ENCODE measurements around the gene MUC15. TPM values are rescaled to one million over a fixed set of nuclear protein-coding genes. Genes with fewer than 3 reads are reported as not detected.
"Not testable (repeated sequence)": the region's sequence is repeated elsewhere in the genome, so short reads cannot be mapped to it uniquely, and the experiment has no call there.

The MUC15 gene, protein sequence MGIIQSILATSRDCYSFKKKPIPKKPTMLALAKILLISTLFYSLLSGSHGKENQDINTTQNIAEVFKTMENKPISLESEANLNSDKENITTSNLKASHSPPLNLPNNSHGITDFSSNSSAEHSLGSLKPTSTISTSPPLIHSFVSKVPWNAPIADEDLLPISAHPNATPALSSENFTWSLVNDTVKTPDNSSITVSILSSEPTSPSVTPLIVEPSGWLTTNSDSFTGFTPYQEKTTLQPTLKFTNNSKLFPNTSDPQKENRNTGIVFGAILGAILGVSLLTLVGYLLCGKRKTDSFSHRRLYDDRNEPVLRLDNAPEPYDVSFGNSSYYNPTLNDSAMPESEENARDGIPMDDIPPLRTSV
- total RNA-seq, result not detected
- long read RNA-seq, result 0 reads

DNA sequence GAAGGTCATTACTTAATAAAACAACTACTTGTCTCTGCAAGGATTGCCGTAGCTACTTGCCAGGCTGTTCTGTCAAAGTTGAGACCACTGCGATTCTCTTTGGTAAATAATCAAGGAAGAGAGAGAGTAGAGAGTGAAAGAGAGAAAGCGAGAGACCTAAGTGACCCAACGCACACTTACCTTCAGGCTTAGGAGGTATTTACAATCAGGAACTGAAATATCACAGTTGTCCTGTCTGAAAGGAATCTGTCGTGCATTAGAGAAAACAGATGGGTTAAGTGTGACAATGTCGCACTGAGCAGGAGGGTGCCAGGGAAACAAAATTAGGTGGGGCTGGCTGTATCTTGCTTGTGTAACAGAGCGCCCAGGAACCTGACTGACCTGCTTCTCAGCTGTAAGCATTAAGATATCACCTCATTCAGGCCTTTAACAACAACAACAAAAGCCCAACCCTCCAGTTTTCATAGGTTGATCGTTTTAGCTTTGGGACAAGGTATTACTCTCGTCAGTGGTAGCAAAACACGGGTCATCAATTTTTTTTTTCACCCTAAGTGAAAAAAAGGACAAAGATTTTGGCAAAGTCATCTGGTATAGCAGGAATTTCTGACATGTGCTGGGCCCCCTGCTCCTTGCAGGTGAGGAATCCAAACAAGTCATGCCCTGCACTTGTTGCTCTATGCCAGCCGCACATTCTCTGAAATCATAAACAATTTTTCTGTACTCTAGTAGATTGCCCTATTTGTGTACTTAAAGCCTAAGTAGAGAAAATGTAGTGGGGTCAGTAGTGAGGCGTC, at the start of gene MUC15:
Gene MUC15, minus strand, starts transcription at position 403 of the 794 bp plus-strand sequence. CDS start 5,169 bp downstream, outside the sequence.
- no peak for DNase-seq (ENCODE audit: low spot score)

DNA sequence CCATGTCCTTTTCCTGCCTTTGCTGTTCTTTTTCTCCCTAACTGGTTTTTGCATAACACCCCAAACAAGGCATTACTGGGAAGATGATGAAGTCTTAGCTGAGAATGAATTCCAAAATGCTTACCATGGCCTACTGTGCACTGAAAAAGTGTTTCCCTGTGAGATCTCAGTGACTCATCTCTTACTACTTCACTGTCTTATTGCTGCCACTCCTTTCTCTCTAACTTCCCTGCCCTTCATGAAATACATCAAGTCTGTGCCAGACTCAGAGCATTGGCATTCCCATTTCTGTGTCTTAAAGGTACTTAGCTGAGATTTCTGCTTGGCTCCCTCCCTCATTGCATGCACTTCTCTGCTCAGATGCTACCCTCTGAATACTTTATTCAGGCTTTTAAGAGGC, 49.1 kb upstream of the MUC15 start:
- DNase-seq (ENCODE audit: low spot score), result no peak

DNA sequence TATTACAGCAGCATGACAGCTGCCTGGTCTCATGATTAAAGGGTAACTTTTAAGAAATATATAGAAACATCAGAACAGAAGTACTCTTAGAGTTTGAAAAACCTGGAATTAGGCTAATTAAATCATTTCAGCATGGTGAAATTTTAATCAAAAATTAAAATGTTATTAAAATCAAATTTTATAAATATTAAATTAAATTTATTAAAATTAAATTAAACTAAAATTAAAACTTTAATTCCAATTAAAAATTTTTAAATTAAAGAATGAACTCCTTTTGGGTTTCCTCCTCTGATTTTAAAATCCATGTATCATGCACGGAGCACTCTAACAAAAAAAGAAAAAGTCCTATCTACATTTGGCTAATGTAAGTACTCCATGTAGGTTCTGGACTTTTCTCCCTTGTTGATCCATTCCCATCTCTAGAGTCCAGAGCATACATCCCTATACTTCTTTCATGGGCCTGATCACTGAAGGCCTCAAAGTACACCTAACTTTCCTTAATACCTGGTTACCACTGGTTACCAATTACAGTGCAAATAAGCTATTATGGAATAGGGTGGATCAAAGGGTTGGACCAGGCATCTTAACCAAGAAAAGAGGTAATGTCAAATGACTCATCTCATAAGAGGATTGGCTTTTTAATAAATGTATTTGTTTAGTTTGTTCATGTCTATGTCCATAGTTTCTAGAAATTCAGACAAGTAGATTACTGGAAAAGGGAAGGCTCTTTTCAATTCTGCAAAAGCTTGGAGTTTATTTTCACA, 48.4 kb upstream of the MUC15 start:
- no peak for DNase-seq (ENCODE audit: low spot score)

DNA sequence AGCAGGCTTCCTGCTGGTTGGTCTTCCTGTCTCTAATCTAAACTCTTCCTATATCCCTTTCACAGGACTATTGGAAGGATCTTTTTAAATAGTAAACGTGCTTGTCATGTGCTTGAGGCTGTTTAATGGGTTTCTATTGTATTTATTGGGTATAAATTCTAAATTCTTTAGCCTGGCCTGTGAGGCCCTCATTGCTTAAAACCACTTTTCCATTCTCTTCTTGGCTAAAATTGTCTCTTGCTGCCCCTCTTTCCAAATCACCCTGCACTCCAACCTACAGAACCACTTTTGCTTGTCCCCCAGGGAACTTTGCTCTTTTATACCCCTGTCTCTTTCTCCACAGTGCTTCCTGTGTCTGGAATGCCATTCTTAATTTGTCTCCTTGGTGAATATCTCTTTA, 46.4 kb upstream of the MUC15 start:
- DNase-seq (ENCODE audit: low spot score), result no peak

DNA sequence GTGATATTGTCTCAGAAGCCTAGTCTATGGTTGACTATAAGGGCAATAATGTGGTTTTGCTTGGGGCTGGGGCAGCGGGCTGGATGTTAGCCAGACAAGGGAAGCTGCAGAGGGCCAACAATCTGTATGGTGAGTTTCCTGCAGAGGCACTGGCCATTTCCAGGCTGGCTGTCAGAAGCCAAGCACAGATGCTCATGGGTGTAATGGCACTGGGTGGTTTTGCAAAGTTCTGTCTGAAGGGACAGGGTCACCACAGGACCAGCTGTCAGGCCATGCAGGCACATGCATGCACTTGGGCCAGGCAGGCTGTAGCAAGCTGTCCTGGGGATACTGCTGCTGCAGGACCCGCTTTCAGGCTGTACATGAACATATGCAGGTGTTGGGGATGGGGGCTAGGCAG, 41.7 kb upstream of the MUC15 start:
- DNase-seq (ENCODE audit: low spot score), result no peak

DNA sequence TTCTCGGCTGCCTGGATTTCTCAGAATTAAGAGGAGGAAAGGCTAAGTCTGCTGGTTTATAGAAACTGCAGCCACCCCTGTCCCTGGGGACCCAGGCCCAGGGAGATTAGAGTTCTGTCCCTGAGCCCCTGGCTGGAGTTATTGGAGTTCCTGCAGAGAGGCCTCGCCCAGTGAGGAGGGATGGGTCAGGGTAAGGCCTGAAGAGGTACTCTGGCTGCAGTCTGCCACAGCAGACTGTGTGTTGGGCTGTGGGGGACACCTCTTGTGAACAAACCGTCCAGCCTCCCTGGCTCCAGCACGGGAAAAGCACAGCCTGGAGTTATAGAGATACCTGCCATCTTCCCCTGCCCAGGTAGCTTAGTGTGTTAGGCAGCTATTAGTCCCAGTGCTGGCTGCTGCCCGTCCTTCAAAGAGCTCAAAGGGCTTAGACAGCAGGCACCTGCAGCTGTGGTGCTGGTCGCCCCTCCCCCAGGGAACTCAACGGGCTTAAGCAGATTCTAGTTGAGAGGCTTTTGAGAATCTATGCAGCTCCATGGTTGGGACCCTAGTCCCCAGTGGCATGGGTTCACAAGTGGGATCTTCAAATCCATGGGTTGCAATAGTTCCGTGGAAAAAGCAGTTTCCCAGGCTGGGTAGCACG, 36.6 kb upstream of the MUC15 start:
- DNase-seq (ENCODE audit: low spot score), result no peak

DNA sequence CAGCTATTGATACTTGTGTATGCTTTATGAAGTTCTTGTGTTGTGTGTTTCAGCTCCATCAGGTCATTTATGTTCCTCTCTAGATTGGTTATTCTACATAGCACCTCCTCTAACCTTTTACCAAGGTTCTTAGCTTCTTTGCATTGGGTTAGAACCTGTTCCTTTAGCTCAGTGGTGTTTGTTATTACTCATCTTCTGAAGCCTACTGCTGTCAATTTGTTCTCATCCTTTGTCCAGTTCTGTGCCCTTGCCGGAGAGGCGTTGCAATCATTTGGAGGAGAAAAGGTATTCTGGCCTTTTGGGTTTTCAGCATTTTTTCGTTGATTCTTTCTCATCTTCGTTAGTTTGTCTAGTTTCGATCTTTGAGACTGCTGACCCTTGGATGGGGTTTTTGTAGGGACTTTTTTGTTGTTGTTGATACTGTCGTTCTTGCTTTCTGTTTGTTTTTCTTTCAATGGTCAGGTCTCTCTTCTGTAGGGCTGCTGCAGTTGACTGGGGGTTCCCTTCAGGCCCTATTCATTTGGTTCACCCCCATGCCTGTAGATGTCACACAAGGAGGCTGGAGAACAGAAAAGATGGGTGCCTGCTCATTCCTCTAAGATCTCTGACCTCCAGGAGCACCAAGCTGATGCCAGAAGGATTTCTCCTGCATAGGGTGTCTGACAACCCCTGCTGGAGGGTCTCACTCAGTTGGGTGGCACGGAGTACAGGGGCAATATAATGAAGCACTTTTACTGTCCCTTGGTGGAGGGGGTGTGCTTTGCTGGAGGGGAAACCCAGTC, 35.9 kb upstream of the MUC15 start:
- no peak for DNase-seq (ENCODE audit: low spot score)

DNA sequence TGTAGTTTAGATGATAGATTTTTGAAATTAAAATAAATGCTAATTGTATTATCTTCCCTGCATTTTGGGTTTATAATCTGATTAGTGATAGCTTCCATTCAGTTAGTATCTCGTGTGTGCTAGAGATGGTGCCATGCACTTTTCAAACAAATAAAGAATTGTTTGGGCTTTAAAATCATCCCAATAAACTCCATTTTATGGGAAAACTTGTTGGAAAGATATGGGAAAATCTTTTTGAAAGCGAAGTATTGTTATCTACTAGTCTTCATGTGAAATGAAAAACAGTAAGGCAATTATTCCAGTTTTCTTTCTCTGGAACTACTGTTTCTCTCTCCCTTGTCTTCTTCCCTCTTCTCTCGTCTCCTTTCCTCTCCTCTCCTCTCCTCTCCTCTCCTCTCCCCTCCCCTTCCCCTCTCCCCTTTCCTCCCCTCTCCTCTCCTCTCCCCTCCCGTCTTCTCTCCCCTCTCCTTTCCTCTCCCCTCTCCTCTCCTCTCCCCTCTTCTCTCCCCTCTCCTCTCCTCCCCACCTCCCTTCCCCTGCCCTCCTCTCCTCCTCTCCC, 27.9 kb upstream of the MUC15 start:
- no peak for DNase-seq (ENCODE audit: low spot score)

DNA sequence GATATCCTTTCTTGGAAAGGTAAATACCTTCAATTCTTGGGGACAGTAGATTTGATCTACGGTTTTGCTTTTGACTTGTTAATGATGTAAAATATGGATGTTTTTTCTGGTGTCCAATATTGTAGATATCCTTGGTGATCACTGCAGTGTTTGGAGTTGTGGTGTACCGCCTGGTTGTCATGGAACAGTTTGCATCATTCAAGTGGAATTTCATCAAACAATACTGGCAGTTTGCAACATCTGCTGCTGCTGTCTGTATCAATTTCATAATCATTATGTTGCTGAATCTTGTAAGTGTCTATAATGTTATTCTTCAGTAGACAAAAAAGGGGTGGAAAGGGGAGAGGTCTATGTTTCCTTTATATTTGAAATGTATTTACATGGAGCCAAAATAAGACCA, 27.4 kb upstream of the MUC15 start:
- DNase-seq (ENCODE audit: low spot score), result no peak

DNA sequence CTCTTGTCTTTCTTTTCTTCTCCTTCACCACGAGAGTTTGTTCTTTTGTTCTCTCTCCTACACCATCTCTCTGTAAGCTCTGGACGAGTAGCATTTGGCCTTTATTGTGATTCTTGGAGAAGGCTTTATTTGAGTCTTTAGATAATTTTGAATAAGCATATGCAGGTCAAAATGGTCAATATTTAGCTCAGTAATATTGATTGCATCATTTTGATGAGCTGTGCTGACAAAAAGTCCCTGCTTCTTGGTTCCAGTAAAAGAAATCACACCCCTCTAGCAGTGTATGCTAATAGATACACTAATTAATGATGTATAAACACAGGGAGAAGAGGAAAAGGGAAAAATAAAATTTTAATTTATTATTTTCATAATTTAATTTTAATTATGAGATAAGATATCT, 25.8 kb upstream of the MUC15 start:
- no peak for DNase-seq (ENCODE audit: low spot score)

DNA sequence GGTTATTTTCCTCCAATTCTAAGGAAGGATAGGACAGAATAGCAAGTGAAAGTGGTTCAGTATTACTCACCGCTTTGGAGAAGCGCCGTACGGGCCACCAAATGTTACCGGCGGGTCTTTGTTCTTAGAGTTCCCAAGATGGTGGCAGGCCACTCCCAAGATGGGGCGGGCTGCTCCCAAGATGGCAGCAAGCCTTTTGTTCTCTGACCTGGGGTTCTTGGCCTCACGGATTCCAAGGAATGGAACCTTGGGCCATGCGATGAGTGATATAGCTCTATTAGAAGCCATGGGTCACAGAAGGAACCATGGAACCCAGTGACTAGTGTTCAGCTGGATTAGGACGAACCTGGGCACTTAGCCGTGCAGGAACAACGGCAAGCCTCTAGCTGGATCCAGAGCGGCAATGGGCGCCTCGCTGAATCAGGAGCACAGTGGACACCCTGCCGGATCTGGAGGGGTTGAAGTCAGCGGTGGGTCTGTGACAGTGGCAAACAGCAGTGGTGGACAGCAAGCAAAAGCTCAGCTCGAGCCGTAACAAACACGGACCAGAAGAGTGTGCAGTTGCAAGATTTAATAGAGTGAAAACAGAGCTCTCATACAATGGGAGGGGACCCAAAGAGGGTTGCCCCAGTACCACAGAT, 25.1 kb upstream of the MUC15 start:
- not testable (repeated sequence) for DNase-seq (ENCODE audit: low spot score)

DNA sequence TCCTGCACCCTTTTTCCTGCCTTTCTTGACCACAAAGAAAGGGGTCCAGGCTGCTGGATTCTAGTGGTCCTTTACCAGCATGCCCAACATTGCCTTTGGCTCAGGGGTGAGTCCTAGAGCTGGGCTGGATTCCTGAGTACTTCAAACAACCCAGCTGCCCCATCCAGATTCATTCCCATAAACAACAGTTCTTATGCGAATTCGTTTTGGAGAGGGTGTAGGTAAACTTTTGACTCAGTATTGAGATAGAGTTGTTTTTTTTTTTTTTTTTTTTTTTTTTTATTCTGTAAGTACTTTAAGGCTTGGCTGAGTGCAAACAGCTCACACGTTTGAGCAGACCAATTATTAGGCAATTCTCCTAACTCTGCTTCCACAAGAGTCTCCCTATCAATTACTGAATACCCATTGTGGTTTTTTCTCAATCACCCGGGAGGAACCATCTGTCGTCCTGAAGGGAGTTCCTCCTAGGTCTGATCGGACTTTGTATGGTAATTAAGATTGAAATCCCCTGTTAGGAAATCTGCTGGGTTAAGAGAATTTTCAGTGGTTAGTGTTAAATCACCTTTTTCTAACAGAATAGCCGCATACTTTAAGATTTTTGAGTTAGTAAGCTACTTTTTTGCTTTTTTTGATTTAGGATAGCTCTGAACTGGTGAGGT, 23.3 kb upstream of the MUC15 start:
- DNase-seq (ENCODE audit: low spot score), result not testable (repeated sequence)

DNA sequence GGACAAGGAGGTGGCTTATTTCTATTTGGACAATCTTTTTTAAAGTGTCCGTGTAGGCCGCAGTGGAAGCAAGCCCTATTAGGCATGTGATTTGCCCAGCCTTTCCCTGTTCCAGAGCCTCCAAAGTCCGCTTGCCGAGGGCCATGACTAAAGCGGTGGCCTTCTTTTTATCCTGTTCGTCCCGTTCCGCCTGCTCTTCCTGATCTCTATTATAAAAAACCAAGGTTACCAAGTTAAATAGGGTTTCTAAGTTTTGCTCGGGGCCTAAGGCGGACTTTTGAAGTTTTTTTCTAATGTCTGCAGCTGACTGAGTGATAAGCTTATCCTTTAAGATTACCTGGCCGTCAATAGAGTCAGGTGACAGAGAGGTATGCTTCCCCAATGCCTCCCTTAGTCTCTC, 21.6 kb upstream of the MUC15 start:
- DNase-seq (ENCODE audit: low spot score), result no peak

DNA sequence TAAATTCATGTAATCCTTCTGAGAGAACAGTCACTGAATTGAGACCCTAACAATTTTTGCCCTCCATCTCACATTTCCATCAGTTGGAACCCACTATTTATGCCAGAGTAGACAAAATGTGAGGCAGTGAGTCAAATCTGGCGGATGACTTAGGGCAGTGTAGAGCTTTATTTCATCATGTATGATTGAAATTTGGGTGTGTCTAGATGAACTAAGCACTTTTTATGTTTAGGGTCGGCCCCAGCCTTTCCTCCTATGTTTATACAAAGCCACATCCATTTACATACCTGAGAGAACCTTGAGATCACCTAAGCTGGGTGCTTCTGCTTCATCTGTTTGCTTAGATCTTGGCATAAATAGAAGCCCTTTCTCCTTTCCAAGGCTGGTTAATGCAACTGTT, 15.0 kb upstream of the MUC15 start:
- DNase-seq (ENCODE audit: low spot score), result no peak

DNA sequence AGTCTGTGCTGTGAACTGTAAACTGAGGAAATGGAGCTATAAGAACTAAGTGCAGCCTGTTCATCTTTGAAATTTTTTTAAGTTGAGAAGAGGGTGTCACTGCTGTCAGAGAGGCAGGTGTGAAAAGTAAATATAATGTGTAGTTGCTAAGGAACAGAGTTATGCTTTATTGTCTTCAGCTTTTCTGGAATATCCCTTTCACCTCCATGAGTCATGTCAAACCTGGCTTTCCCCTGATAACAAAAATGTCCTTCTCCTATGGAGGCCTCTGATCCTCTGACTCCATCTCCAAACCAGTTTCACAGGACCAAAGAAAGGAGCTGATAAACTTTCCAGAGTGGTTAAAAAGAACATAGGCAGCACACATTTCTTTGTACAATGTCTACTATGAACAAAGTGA, 12.8 kb upstream of the MUC15 start:
- no peak for DNase-seq (ENCODE audit: low spot score)

DNA sequence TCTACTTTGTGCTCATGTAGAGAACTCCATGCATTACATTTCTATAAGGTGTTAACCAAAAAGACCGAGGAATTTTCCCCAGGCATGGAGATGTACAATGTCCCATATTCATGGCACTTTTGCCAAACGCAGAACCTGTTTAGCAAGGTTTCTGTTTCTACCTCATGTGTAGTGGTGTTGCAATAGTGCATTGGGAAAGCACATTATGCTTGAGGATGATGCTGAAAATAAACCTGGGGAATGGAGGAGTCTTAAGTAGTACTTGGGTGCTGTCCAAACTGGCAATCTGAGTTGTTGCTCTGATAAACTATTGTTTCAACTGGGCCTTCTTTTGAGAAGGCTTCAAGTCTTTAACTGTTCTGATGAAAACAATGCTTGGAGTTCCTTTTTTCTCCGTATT, 11.5 kb upstream of the MUC15 start:
- no peak for DNase-seq (ENCODE audit: low spot score)

DNA sequence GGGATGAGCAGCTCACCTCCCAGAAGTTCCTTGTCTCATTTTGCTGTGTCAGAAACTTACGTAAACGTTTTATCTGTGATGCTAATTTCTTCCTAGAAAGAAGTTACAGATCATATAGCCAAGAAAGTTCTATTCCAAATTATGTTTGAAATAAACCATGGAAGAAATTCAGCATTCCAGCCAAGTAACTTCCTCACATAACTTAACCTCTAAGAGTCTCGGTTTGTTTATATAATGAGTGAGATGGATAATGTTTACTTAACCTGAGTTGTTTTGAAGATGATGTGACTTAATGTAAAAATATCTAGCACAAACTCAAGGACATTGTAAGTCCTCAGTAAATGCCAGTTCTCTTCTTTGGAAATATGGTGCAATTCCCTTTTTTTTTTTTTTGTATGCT, 8.9 kb upstream of the MUC15 start:
- no peak for DNase-seq (ENCODE audit: low spot score)

DNA sequence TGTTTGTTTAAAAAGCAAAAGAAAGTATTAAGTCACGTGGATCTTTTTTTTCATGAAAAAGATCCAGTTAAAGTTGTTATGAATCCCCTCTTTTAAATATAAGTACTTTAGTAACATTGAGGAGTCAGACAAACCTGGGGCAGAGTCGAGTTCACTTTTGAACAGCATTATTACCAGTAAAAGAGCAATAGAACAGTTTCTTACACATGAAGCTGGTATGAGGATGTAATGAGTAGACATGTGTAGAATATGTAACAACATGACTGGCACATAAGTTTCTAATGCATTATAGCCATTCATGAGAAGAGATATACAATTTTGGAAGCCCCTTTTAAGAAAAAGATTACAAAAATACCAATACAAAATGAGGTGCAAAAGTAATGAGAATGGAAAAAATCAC, 7.6 kb upstream of the MUC15 start:
- DNase-seq (ENCODE audit: low spot score), result no peak

DNA sequence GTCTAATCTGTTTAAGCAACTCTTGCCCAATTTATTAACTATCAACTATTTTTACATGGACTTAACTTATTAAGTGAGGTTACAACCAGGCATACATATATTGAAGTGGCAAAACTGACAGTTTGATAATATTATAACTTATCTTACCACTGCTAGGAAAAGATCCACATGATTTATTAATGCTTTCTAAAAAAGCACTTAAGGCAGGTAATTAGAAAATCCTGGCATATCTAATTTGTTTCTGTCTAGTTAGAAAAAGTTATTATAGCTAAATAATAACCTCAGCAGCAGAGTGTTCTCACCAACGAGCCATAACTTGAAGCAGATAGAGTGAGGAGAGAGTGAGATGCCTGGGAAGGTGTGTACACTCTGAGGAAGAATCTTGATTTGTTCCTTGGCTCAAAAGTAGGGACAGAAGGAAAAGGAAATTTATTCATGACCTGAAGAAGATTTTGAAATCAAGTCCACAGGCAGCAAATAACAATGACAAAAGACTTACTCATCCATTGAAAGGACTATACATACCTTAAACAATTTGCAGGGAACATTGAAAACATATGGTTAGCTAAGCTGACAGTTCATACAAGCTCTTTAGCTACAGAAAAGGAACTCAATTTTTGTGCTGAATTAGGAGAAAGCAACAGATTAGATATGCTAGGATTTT, 7.1 kb upstream of the MUC15 start:
- no peak for DNase-seq (ENCODE audit: low spot score)
